ENCODE data around the gene SCNN1A. TPM values are rescaled to one million over a fixed set of nuclear protein-coding genes. Genes with fewer than 3 reads are reported as not detected.

The SCNN1A gene
- total and polyA plus RNA-seq, 2 donors (not counting 1 experiment from before 2014, with no cell fraction given) = under 0.01 to 0.05 TPM

- H3K9me3 ChIP-seq (ENCODE audit: control insufficient read depth, insufficient read depth, low read depth, low read length) = no peaks in the 10 kb centered on the region
- no peak overlapping the region for H3K27ac ChIP-seq (ENCODE audit: insufficient read depth, low read length)
- H3K36me3 ChIP-seq (ENCODE audit: control insufficient read depth, insufficient read depth, low read length) = no peaks in the 10 kb centered on the region
- H2AFZ ChIP-seq (ENCODE audit: low read length) = no peak overlapping the region
- no peaks in the 10 kb centered on the region for H4K20me1 ChIP-seq (ENCODE audit: control insufficient read depth, extremely low read depth, insufficient read depth, low read length)
- TF ChIP-seq CTCF (conservative IDR thresholded peaks at IDR 0.05 in 1 of 2, IDR thresholded peaks at IDR 0.05 in 1 of 2; ENCODE audit: low read depth in 1 of 2, low read length in 2 of 2) = peak in 1 of 2 donors; percentile 31
- no peak for TF ChIP-seq EZH2 (IDR thresholded peaks at IDR 0.05; ENCODE audit: low read length, missing control alignments)
- H3K9ac ChIP-seq (ENCODE audit: insufficient read depth, low read length) = no peak overlapping the region
- no peak overlapping the region for H3K4me3 ChIP-seq (replicated peaks in 1 of 4; ENCODE audit: control extremely low read depth in 1 of 4, insufficient read depth in 1 of 4, low read depth in 3 of 4, low read length in 4 of 4)
- peak; percentile 48 to 87 for DNase-seq (ENCODE audit: low read depth in 2 of 2)
- peaks cover 11% of the 10 kb centered on the region for H3K4me1 ChIP-seq (ENCODE audit: control insufficient read depth, extremely low read depth, insufficient read depth, low read length)
- H3K4me2 ChIP-seq (ENCODE audit: extremely low read depth, insufficient read depth, low read length) = no peak overlapping the region
- no peaks in the 10 kb centered on the region for H3K79me2 ChIP-seq (ENCODE audit: control insufficient read depth, insufficient read depth, low read length)
- H3K27me3 ChIP-seq (ENCODE audit: control insufficient read depth, insufficient read depth, low read length) = no peaks in the 10 kb centered on the region
Observed at GRCh38 chr12:6370994-6371754, 4.2 kb downstream of the SCNN1A start.

- no peak overlapping the region for H2AFZ ChIP-seq (ENCODE audit: low read length)
- no peaks in the 10 kb centered on the region for H3K79me2 ChIP-seq (ENCODE audit: control insufficient read depth, insufficient read depth, low read length)
- H3K27ac ChIP-seq (ENCODE audit: insufficient read depth, low read length) = no peak overlapping the region
- no peak for TF ChIP-seq EZH2 (IDR thresholded peaks at IDR 0.05; ENCODE audit: low read length, missing control alignments)
- no peak for TF ChIP-seq CTCF (conservative IDR thresholded peaks at IDR 0.05 in 1 of 2, IDR thresholded peaks at IDR 0.05 in 1 of 2; ENCODE audit: low read depth in 1 of 2, low read length in 2 of 2)
- H3K9me3 ChIP-seq (ENCODE audit: control insufficient read depth, insufficient read depth, low read depth, low read length) = no peaks in the 10 kb centered on the region
- H3K36me3 ChIP-seq (ENCODE audit: control insufficient read depth, insufficient read depth, low read length) = no peaks in the 10 kb centered on the region
- no peak overlapping the region for H3K9ac ChIP-seq (ENCODE audit: insufficient read depth, low read length)
- DNase-seq (ENCODE audit: low read depth in 2 of 2) = no peak
- H3K4me2 ChIP-seq (ENCODE audit: extremely low read depth, insufficient read depth, low read length) = no peak overlapping the region
- H3K27me3 ChIP-seq (ENCODE audit: control insufficient read depth, insufficient read depth, low read length) = no peaks in the 10 kb centered on the region
- H4K20me1 ChIP-seq (ENCODE audit: control insufficient read depth, extremely low read depth, insufficient read depth, low read length) = no peaks in the 10 kb centered on the region
- peaks cover 8% of the 10 kb centered on the region for H3K4me1 ChIP-seq (ENCODE audit: control insufficient read depth, extremely low read depth, insufficient read depth, low read length)
- no peak overlapping the region for H3K4me3 ChIP-seq (replicated peaks in 1 of 4; ENCODE audit: control extremely low read depth in 1 of 4, insufficient read depth in 1 of 4, low read depth in 3 of 4, low read length in 4 of 4)
Observed at GRCh38 chr12:6370576-6370935, 4.8 kb downstream of the SCNN1A start.

GRCh38 chr12:6369916-6370575, 5.3 kb downstream of the SCNN1A start:
- no peak overlapping the region for H3K4me3 ChIP-seq (replicated peaks in 1 of 4; ENCODE audit: control extremely low read depth in 1 of 4, insufficient read depth in 1 of 4, low read depth in 3 of 4, low read length in 4 of 4)
- peaks cover 8% of the 10 kb centered on the region for H3K4me1 ChIP-seq (ENCODE audit: control insufficient read depth, extremely low read depth, insufficient read depth, low read length)
- no peaks in the 10 kb centered on the region for H4K20me1 ChIP-seq (ENCODE audit: control insufficient read depth, extremely low read depth, insufficient read depth, low read length)
- no peak for TF ChIP-seq CTCF (conservative IDR thresholded peaks at IDR 0.05 in 1 of 2, IDR thresholded peaks at IDR 0.05 in 1 of 2; ENCODE audit: low read depth in 1 of 2, low read length in 2 of 2)
- no peak for TF ChIP-seq EZH2 (IDR thresholded peaks at IDR 0.05; ENCODE audit: low read length, missing control alignments)
- no peak overlapping the region for H3K9ac ChIP-seq (ENCODE audit: insufficient read depth, low read length)
- H3K4me2 ChIP-seq (ENCODE audit: extremely low read depth, insufficient read depth, low read length) = no peak overlapping the region
- H2AFZ ChIP-seq (ENCODE audit: low read length) = no peak overlapping the region
- H3K27me3 ChIP-seq (ENCODE audit: control insufficient read depth, insufficient read depth, low read length) = no peaks in the 10 kb centered on the region
- no peaks in the 10 kb centered on the region for H3K9me3 ChIP-seq (ENCODE audit: control insufficient read depth, insufficient read depth, low read depth, low read length)
- H3K79me2 ChIP-seq (ENCODE audit: control insufficient read depth, insufficient read depth, low read length) = no peaks in the 10 kb centered on the region
- no peak overlapping the region for H3K27ac ChIP-seq (ENCODE audit: insufficient read depth, low read length)
- H3K36me3 ChIP-seq (ENCODE audit: control insufficient read depth, insufficient read depth, low read length) = no peaks in the 10 kb centered on the region
- DNase-seq (ENCODE audit: low read depth in 2 of 2) = peak in 1 of 2 donors; percentile 54
